NT2/D1 (cell line): ENCODE results near the gene NHERF2.

ENCODE experiments used
- DNase-seq: peaks from one replicate; pipeline ENCODE4 v3.0.0-alpha.2; 2011; ENCODE audit warnings: low read depth, low spot score
- H3K27me3 ChIP-seq: 2 replicates; pipeline ENCODE4 v1.6.0; 2011; ENCODE audit warnings: mild to moderate bottlenecking; ENCODE audit not compliant: insufficient read length, insufficient read depth
- H3K36me3 ChIP-seq: 2 replicates; pipeline ENCODE4 v1.6.1; 2011; ENCODE audit warnings: mild to moderate bottlenecking, low read length, mixed read lengths; ENCODE audit not compliant: insufficient read depth, insufficient read length
- H3K4me1 ChIP-seq: 2 replicates; pipeline ENCODE4 v1.5.1; 2011; ENCODE audit not compliant: insufficient read depth, insufficient read length
- H3K4me3 ChIP-seq: 2 replicates; pipeline ENCODE4 v1.5.1; 2011; ENCODE audit warnings: low read depth; ENCODE audit not compliant: insufficient read length
- H3K9ac ChIP-seq: 2 replicates; pipeline ENCODE4 v1.6.0; 2011; ENCODE audit warnings: low read depth; ENCODE audit not compliant: insufficient read length
- H3K9me3 ChIP-seq: 2 replicates; pipeline ENCODE4 v1.5.1; 2011; ENCODE audit warnings: mild to moderate bottlenecking, low read length; ENCODE audit not compliant: insufficient read depth
- SUZ12 ChIP-seq: IDR thresholded peaks from 2 replicates; pipeline ENCODE4 v1.6.1; 2011; ENCODE audit not compliant: insufficient read length, insufficient read depth; ENCODE audit errors: extremely low read depth
- YY1 ChIP-seq: IDR thresholded peaks from 2 replicates; pipeline ENCODE4 v1.6.1; 2011; ENCODE audit not compliant: insufficient read length, insufficient read depth
- ZNF274 ChIP-seq: IDR thresholded peaks from 2 replicates; pipeline ENCODE4 v1.6.1; 2011; ENCODE audit warnings: mild to moderate bottlenecking, low read depth, low read length

NHERF2 gene

GRCh38 chr16:2085669-2086068 lies 59.0 kb downstream of the NHERF2 start:
- TF ChIP-seq SUZ12: no peak
- DNase-seq: no peak
- peaks cover 27% of the 10 kb centered on the region for H3K4me1 ChIP-seq
- H3K4me3 ChIP-seq: no peak overlapping the region
- H3K9me3 ChIP-seq: no peaks in the 10 kb centered on the region
- no peak overlapping the region for H3K9ac ChIP-seq
- H3K27me3 ChIP-seq: no peaks in the 10 kb centered on the region
- H3K36me3 ChIP-seq: peaks cover 98% of the 10 kb centered on the region

GRCh38 chr16:2086106-2086742 lies 59.5 kb downstream of the NHERF2 start:
- peaks cover 96% of the 10 kb centered on the region for H3K36me3 ChIP-seq
- H3K4me3 ChIP-seq: no peak overlapping the region
- no peak for TF ChIP-seq SUZ12
- no peak for TF ChIP-seq YY1
- TF ChIP-seq ZNF274: no peak
- no peak overlapping the region for H3K9ac ChIP-seq
- H3K9me3 ChIP-seq: no peaks in the 10 kb centered on the region
- peaks cover 30% of the 10 kb centered on the region for H3K4me1 ChIP-seq
- no peaks in the 10 kb centered on the region for H3K27me3 ChIP-seq
- DNase-seq: no peak

DNA sequence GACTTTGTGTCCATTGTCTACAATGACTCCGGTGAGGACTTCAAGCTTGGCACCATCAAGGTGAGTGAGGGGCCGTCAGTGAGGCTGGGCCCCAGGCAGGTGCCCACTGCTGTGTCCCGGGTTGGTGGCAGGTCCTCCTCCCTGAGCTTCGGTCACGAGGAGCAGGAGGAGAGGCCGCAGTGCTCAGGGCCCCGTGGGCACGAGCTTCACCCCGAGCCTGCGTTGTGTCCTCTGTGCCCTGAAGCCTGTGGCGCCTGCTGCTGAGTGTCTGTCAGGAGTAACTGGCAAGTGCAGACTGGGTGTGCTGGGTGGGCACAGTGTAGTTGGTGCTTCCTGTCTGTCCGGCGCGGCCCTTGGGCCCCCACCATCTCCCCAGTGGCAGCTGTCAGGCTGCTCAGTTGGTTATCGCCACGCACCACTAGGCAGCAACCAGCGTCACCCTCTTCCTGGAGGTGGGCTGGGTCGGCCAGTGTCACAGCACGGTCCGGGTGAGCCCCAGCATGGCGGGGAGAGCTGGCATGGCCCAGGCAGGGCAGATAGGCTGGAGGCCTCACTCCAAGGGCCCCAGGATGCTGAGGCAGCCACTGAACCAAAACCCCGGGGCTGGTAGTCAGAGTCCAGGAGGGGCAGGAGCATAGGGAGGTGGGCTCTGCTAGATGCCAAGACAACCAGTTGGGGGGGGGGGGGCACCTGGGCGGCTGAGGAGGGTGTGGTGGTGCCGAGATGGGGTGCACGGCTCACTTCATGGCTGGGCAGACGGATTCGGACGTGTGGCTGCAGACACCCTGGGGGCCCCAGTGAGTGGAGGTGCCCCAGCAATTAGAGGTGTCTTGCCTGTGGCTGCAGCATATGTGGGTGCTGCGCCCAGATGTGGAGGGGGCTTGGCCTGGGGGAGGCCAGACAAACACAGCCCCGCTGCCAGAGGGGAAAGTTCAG lies 60.4 kb downstream of the NHERF2 start:
- Histone ChIP-seq H3K9me3 (no peaks in the 10 kb centered on the region), H3K4me1 (peaks cover 34% of the 10 kb centered on the region), H3K4me3 (no peak overlapping the region), H3K27me3 (no peaks in the 10 kb centered on the region), H3K36me3 (peaks cover 96% of the 10 kb centered on the region), H3K9ac (no peak overlapping the region)
- no peak for DNase-seq
- TF ChIP-seq YY1: no peak
- TF ChIP-seq SUZ12: no peak
- no peak for TF ChIP-seq ZNF274

DNA sequence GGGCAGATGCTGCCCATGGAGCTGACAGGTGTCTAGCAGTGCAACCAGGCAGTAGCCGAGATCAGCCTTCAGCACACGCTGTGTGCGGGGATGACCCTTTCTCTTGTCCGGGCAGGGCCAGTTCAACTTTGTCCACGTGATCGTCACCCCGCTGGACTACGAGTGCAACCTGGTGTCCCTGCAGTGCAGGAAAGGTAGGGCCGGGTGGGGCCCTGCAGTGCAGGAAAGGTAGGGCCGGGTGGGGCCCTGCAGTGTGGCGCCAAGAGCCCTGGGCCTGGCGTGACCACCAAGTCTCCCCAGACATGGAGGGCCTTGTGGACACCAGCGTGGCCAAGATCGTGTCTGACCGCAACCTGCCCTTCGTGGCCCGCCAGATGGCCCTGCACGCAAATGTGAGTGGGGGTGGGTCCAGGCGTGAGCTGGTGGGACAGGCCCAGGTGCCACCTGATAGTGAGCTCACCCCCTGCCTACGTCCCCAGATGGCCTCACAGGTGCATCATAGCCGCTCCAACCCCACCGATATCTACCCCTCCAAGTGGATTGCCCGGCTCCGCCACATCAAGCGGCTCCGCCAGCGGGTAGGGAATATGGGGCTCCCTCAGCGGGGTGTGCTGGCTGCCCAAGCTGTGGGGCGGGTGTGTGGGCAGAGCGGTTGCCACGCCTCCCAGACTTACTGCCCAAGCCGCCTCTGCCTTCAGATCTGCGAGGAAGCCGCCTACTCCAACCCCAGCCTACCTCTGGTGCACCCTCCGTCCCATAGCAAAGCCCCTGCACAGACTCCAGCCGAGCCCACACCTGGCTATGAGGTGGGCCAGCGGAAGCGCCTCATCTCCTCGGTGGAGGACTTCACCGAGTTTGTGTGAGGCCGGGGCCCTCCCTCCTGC lies 61.3 kb downstream of the NHERF2 start:
- Histone ChIP-seq H3K27me3 (no peaks in the 10 kb centered on the region), H3K9me3 (no peaks in the 10 kb centered on the region), H3K36me3 (peaks cover 96% of the 10 kb centered on the region), H3K9ac (no peak overlapping the region), H3K4me3 (no peak overlapping the region), H3K4me1 (peaks cover 36% of the 10 kb centered on the region)
- no peak for TF ChIP-seq ZNF274
- no peak for TF ChIP-seq SUZ12
- TF ChIP-seq YY1: no peak
- DNase-seq: no peak
